IPS-18c (cell line): ENCODE measurements around the gene C9orf50.

Source experiments
- H3K4me3 ChIP-seq: 2 replicates; pipeline ENCODE4 v1.7.0; 2013; ENCODE audit warnings: low read depth, mild to moderate bottlenecking, low read length, moderate library complexity; ENCODE audit not compliant: insufficient read depth
- H3K9me3 ChIP-seq: one replicate; pipeline ENCODE4 v1.6.1; 2013; ENCODE audit warnings: mild to moderate bottlenecking, low read length, moderate library complexity; ENCODE audit not compliant: control insufficient read depth, insufficient read depth

Gene C9orf50

GRCh38 chr9:129570450-129571297 lies 50.2 kb downstream of the C9orf50 start:
- Histone ChIP-seq H3K9me3 (peaks cover 2% of the 10 kb centered on the region), H3K4me3 (no peak overlapping the region)

GRCh38 chr9:129569502-129570449 lies 51.1 kb downstream of the C9orf50 start:
- Histone ChIP-seq H3K9me3 (peaks cover 2% of the 10 kb centered on the region), H3K4me3 (peak overlapping the region; percentile 20; the same call in 1 of the 2 replicates)

- Histone ChIP-seq H3K9me3 (peaks cover 2% of the 10 kb centered on the region), H3K4me3 (peak overlapping the region; percentile 57)
Measured at GRCh38 chr9:129568560-129569501, 52.1 kb downstream of the C9orf50 start.

- Histone ChIP-seq H3K9me3 (peaks cover 2% of the 10 kb centered on the region), H3K4me3 (peak overlapping the region; percentile 57)
Measured at GRCh38 chr9:129567842-129568559, 52.9 kb downstream of the C9orf50 start.

GRCh38 chr9:129567329-129567728 lies 53.6 kb downstream of the C9orf50 start:
- Histone ChIP-seq H3K4me3 (no peak overlapping the region), H3K9me3 (peaks cover 2% of the 10 kb centered on the region)

GRCh38 chr9:129566563-129567266 lies 54.2 kb downstream of the C9orf50 start:
- no peaks in the 10 kb centered on the region for H3K9me3 ChIP-seq
- no peak overlapping the region for H3K4me3 ChIP-seq

- Histone ChIP-seq H3K4me3 (no peak overlapping the region), H3K9me3 (no peaks in the 10 kb centered on the region)
Measured at GRCh38 chr9:129562917-129563316, 58.0 kb downstream of the C9orf50 start.

- no peak overlapping the region for H3K4me3 ChIP-seq
- no peaks in the 10 kb centered on the region for H3K9me3 ChIP-seq
Measured at GRCh38 chr9:129562514-129562913, 58.4 kb downstream of the C9orf50 start.
